ENCODE measurements around the gene MRPL10.

The MRPL10 gene

DNA sequence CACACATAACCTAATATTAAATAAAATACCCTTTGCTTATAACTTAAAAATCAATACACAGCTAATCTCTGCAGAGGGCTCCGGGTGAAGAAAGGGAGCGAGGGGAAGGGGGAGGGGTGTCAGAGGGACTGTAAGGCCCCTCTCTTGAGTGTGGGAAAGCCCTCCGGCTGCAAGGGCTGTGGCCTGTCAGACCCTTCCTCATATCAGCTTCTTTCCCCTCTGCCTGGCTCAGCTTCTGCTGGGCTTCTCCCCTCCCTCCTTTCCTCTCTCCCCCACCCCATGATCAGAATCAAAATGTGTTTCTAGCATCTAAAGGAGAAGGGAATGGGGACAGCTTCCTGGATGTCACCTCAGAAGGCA lies 14.4 kb upstream of the MRPL10 start:
- ATAC-seq, result no peak
- TF ChIP-seq, protein P1, sequence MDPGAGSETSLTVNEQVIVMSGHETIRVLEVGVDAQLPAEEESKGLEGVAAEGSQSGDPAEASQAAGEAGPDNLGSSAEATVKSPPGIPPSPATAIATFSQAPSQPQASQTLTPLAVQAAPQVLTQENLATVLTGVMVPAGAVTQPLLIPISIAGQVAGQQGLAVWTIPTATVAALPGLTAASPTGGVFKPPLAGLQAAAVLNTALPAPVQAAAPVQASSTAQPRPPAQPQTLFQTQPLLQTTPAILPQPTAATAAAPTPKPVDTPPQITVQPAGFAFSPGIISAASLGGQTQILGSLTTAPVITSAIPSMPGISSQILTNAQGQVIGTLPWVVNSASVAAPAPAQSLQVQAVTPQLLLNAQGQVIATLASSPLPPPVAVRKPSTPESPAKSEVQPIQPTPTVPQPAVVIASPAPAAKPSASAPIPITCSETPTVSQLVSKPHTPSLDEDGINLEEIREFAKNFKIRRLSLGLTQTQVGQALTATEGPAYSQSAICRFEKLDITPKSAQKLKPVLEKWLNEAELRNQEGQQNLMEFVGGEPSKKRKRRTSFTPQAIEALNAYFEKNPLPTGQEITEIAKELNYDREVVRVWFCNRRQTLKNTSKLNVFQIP (CRISPR knock-in tag; IDR thresholded peaks at IDR 0.05; ENCODE audit: borderline replicate concordance, low read depth), result no peak
- TF ChIP-seq ZNF8 (CRISPR knock-in tag; IDR thresholded peaks at IDR 0.05), result no peak
- no peak for TF ChIP-seq SNAI2 (CRISPR knock-in tag; IDR thresholded peaks at IDR 0.05)
- no peak for TF ChIP-seq ZC3H10 (CRISPR knock-in tag; IDR thresholded peaks at IDR 0.05)
- TF ChIP-seq ZFP3 (CRISPR knock-in tag; IDR thresholded peaks at IDR 0.05), result no peak
- no peak for TF ChIP-seq ZNF70 (CRISPR knock-in tag; IDR thresholded peaks at IDR 0.05)
- no peak for TF ChIP-seq PPARA (CRISPR knock-in tag; IDR thresholded peaks at IDR 0.05; ENCODE audit: borderline replicate concordance)
- TF ChIP-seq, protein P2, sequence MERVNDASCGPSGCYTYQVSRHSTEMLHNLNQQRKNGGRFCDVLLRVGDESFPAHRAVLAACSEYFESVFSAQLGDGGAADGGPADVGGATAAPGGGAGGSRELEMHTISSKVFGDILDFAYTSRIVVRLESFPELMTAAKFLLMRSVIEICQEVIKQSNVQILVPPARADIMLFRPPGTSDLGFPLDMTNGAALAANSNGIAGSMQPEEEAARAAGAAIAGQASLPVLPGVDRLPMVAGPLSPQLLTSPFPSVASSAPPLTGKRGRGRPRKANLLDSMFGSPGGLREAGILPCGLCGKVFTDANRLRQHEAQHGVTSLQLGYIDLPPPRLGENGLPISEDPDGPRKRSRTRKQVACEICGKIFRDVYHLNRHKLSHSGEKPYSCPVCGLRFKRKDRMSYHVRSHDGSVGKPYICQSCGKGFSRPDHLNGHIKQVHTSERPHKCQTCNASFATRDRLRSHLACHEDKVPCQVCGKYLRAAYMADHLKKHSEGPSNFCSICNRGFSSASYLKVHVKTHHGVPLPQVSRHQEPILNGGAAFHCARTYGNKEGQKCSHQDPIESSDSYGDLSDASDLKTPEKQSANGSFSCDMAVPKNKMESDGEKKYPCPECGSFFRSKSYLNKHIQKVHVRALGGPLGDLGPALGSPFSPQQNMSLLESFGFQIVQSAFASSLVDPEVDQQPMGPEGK (CRISPR knock-in tag; IDR thresholded peaks at IDR 0.05; ENCODE audit: borderline replicate concordance), result no peak
- TF ChIP-seq ESRRG (CRISPR knock-in tag; IDR thresholded peaks at IDR 0.05), result no peak
- no peak for TF ChIP-seq ARNTL (CRISPR knock-in tag; IDR thresholded peaks at IDR 0.05; ENCODE audit: borderline replicate concordance, low read depth)
- no peak for TF ChIP-seq RARB (CRISPR knock-in tag; IDR thresholded peaks at IDR 0.05)
- TF ChIP-seq ISL1 (CRISPR knock-in tag; IDR thresholded peaks at IDR 0.05), result no peak
- TF ChIP-seq GLIS3 (CRISPR knock-in tag; IDR thresholded peaks at IDR 0.05), result no peak
- TF ChIP-seq, protein P3, sequence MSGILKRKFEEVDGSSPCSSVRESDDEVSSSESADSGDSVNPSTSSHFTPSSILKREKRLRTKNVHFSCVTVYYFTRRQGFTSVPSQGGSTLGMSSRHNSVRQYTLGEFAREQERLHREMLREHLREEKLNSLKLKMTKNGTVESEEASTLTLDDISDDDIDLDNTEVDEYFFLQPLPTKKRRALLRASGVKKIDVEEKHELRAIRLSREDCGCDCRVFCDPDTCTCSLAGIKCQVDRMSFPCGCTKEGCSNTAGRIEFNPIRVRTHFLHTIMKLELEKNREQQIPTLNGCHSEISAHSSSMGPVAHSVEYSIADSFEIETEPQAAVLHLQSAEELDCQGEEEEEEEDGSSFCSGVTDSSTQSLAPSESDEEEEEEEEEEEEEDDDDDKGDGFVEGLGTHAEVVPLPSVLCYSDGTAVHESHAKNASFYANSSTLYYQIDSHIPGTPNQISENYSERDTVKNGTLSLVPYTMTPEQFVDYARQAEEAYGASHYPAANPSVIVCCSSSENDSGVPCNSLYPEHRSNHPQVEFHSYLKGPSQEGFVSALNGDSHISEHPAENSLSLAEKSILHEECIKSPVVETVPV (CRISPR knock-in tag; IDR thresholded peaks at IDR 0.05), result no peak
- TF ChIP-seq, protein P4, sequence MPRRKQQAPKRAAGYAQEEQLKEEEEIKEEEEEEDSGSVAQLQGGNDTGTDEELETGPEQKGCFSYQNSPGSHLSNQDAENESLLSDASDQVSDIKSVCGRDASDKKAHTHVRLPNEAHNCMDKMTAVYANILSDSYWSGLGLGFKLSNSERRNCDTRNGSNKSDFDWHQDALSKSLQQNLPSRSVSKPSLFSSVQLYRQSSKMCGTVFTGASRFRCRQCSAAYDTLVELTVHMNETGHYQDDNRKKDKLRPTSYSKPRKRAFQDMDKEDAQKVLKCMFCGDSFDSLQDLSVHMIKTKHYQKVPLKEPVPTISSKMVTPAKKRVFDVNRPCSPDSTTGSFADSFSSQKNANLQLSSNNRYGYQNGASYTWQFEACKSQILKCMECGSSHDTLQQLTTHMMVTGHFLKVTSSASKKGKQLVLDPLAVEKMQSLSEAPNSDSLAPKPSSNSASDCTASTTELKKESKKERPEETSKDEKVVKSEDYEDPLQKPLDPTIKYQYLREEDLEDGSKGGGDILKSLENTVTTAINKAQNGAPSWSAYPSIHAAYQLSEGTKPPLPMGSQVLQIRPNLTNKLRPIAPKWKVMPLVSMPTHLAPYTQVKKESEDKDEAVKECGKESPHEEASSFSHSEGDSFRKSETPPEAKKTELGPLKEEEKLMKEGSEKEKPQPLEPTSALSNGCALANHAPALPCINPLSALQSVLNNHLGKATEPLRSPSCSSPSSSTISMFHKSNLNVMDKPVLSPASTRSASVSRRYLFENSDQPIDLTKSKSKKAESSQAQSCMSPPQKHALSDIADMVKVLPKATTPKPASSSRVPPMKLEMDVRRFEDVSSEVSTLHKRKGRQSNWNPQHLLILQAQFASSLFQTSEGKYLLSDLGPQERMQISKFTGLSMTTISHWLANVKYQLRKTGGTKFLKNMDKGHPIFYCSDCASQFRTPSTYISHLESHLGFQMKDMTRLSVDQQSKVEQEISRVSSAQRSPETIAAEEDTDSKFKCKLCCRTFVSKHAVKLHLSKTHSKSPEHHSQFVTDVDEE (CRISPR knock-in tag; IDR thresholded peaks at IDR 0.05), result no peak

DNA sequence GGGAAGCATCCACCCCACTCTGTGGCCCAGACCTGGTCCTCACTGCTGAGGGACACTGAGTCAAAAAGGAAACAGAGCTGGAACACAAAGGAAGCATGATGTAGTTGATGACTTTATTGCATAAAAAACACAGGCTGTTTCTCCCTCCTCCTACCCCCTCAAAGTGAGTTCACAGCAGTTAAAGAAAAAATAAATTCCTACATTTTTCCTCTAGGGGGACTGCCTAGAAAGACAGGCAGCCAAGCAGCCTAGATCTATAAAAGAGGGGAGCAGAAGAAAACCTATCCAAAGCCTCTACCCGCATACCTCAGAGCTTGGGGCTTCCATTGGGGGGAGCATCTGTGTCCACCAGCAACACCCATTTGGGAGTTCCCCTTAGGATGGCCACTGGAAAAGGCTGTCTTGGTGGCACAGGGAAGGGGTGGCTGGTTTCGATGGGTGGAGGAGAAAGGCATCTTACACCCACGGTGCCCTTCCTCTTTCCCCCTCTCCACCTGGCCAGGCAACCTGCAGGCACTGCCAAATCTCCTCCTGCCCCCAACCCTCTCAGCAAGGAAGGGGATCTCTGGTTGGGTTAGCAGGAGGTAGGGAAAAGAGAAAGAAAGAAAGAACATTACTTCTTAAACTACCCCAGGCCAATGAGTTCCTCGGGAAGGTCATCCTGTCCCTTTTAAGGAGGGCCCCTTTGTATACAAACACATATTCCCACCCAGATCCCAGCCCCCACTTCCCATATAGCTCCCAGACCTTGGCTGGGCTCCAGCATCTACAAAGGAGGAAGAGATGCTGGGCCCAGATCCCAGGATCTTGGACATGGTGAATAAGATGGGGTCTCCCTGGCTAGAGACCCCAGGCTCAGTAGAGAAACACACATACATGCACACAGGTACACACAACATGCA lies 13.7 kb upstream of the MRPL10 start:
- TF ChIP-seq, protein P1 (CRISPR knock-in tag; IDR thresholded peaks at IDR 0.05; ENCODE audit: borderline replicate concordance, low read depth), result no peak
- no peak for ATAC-seq

DNA sequence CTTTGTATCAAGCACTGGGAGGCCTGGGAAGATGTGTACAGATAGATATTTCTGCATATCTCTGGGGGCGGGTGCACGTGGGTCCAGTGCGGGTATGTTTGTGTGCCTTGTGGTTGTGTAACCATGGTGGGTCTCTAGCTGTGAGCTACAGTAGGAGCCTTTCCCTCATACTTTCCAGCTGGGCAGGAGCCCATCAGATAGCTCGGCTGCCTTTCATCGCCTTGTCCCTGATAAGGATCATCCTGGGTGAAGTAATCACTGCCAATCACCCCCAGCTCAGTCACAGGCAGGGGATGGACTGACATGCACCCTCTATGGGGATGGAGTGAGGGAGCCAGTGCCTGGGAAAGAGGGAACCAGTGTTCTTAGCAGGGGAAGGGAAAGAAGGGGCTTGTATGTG lies 12.9 kb upstream of the MRPL10 start:
- ATAC-seq, result no peak
- TF ChIP-seq, protein P3 (CRISPR knock-in tag; IDR thresholded peaks at IDR 0.05), result no peak
- TF ChIP-seq ZNF565 (CRISPR knock-in tag; conservative IDR thresholded peaks at IDR 0.05; ENCODE audit: low read depth) (no peak), SNAI2 (CRISPR knock-in tag; IDR thresholded peaks at IDR 0.05) (no peak), ZC3H10 (CRISPR knock-in tag; IDR thresholded peaks at IDR 0.05) (no peak), ZFP3 (CRISPR knock-in tag; IDR thresholded peaks at IDR 0.05) (no peak), PPARA (CRISPR knock-in tag; IDR thresholded peaks at IDR 0.05; ENCODE audit: borderline replicate concordance) (no peak), GLIS3 (CRISPR knock-in tag; IDR thresholded peaks at IDR 0.05) (no peak), BACH2 (CRISPR knock-in tag; IDR thresholded peaks at IDR 0.05; ENCODE audit: borderline replicate concordance) (no peak), ISL1 (CRISPR knock-in tag; IDR thresholded peaks at IDR 0.05) (no peak), TCF4 (CRISPR knock-in tag; IDR thresholded peaks at IDR 0.05; ENCODE audit: borderline replicate concordance) (no peak), CSDC2 (CRISPR knock-in tag; IDR thresholded peaks at IDR 0.05) (no peak), OSR1 (CRISPR knock-in tag; IDR thresholded peaks at IDR 0.05) (no peak)
- TF ChIP-seq, protein P4 (CRISPR knock-in tag; IDR thresholded peaks at IDR 0.05), result no peak
- TF ChIP-seq, protein P1 (CRISPR knock-in tag; IDR thresholded peaks at IDR 0.05; ENCODE audit: borderline replicate concordance, low read depth), result no peak
